Heart left ventricle (tissue), 16 donors: Measurements from ENCODE around the gene NDST1. TPM values are rescaled to one million over a fixed set of nuclear protein-coding genes. Genes with fewer than 3 reads are reported as not detected.

Source experiments
- ATAC-seq, 4 donors: fragments of 200-7000 bp; cut with Tn5 transposase; one replicate each; pipeline ENCODE4 v1.9.1; 2020 to 2022; ENCODE audit warnings: moderate library complexity in 4 of 4, mild to moderate bottlenecking in 3 of 4, moderate number of reproducible peaks in 1 of 4
- DNase-seq, 5 donors: peaks; one replicate each; pipeline ENCODE4 v3.0.0-alpha.2; 2020
- H3K27ac ChIP-seq, 12 donors: fragments of 200-600 bp; sonication (generic) in 4 of 12; one replicate each; pipeline versions ENCODE4 v1.5.0 to v1.8.0; 2016 to 2022; ENCODE audit warnings: mild to moderate bottlenecking in 2 of 12
- H3K27me3 ChIP-seq, 9 donors: fragments of 200-600 bp; sonication (generic) in 2 of 9; one replicate each; pipeline versions ENCODE4 v1.5.1 to v1.8.0; 2016 to 2022; ENCODE audit warnings: mild to moderate bottlenecking in 3 of 9
- H3K36me3 ChIP-seq, 9 donors: fragments of 200-600 bp; sonication (generic) in 2 of 9; one replicate each; pipeline versions ENCODE4 v1.5.0 to v1.8.0; 2018 to 2022; ENCODE audit warnings: mild to moderate bottlenecking in 2 of 9
- H3K4me1 ChIP-seq, 12 donors: fragments of 200-600 bp; sonication (generic) in 4 of 12; one replicate each; pipeline versions ENCODE4 v1.5.0 to v1.8.0; 2016 to 2022; ENCODE audit warnings: mild to moderate bottlenecking in 3 of 12
- H3K4me3 ChIP-seq, 12 donors: fragments of 200-600 bp; sonication (generic) in 4 of 12; one replicate each; pipeline versions ENCODE4 v1.5.0 to v1.8.0; 2017 to 2022; ENCODE audit warnings: mild to moderate bottlenecking in 9 of 12, moderate library complexity in 4 of 12
- H3K9me3 ChIP-seq, 12 donors: fragments of 200-600 bp; sonication (generic) in 4 of 12; one replicate each; pipeline versions ENCODE4 v1.5.0 to v1.8.0; 2016 to 2022; ENCODE audit warnings: mild to moderate bottlenecking in 1 of 12
- CTCF ChIP-seq, 12 donors: fragments of 200-600 bp; sonication (generic) in 4 of 12; IDR thresholded peaks; one replicate each; pipeline versions ENCODE4 v1.5.0 to v1.8.0; 2018 to 2022; ENCODE audit warnings: antibody characterized with exemption in 12 of 12, mild to moderate bottlenecking in 5 of 12
- POLR2A ChIP-seq, 2 donors: fragments of 450-650 bp; IDR thresholded peaks; one replicate each; pipeline ENCODE4 v1.6.1; 2017; ENCODE audit warnings: antibody characterized with exemption in 2 of 2, mild to moderate bottlenecking in 2 of 2, moderate library complexity in 2 of 2
- WGBS, 4 donors: extraction: QIAGEN DNeasy Blood & Tissue Kit in 2 of 4; methylation state at CpG; one replicate each; pipeline versions ENCODE4 v1.1.5 to v1.1.7; 2013 to 2018; 5-methylcytosine and 5-hydroxymethylcytosine counted together
- intact Hi-C, 10 donors: fragments of 100-400 bp; cut with DNase I; formaldehyde crosslinking; loops; one replicate each; pipeline versions ENCODE4 v1.11.1 to v1.14.2; 2022
- polyA plus RNA-seq, 2 donors: library from polyadenylated mRNA; stranded (reverse); fragments of 200-250 nt; gene quantifications; one replicate each; pipeline ENCODE4 v1.2.3, GENCODE V29; 2013
- total RNA-seq, 9 donors: library from RNA; depleted of rRNA in 2 of 9; stranded (reverse); fragments of >200 nt in 2 of 9; fragmentation: NEBNext Ultra II Directional in 3 of 9; extraction: Animal tissue kit (Norgen Biotek cat#: 25700) in 3 of 9; gene quantifications; one replicate each; pipeline versions ENCODE4 v1.1.0 to v1.2.4, GENCODE V29; 2016 to 2023
- donor health status: ischemic (EF 13 %, LVEDD 7.1; RV severe dilation, severe dysfunction).
- donor health status: healthy with polysubstance abuse.
- donor health status: DM: no; HTN: yes; CAD: no.
- donor health status: DM: no; HTN: no; CAD: no.
- donor health status: ischemic (EF 25% LVEDD 6.9; RV normal size, moderate dysfunction).
- donor health status: ischemic (EF 25% LVEDD 5.7; RV mildly dilated, moderate dysfunction).
- donor health status: healthy.
- donor health status: DM: yes; HTN: yes; CAD: no.
- donor health status: ischemic (EF 35%, LVEDD 5.7; RV mildly dilated, moderate dysfunction).
- donor health status: nonischemic (EF 11% LVEDD 7.7; RV severe dilation, severe dysfunction).
- donor health status: DM: yes; HTN: yes; CAD: no.
- donor health status: PGD.
- donor health status: ischemic (EF 29% LVEDD 5.4; RV normal size, mild dysfunction).
- donor health status: nonischemic (EF 23%, LVEDD 6.1; RV moderate dilation, normal function).

Gene NDST1
- total and polyA plus RNA-seq, 11 donors, result 32.1 to 156 (median 68.5) TPM

GRCh38 chr5:150520747-150521521 lies 13.0 kb downstream of the NDST1 start:
- Histone ChIP-seq H3K4me1 (peaks cover 19 to 100% (median 83%) of the 10 kb centered on the region in 12 donors), H3K27me3 (no peaks in the 10 kb centered on the region), H3K27ac (peak overlapping the region in 8 of 12 donors; percentile 33 to 89 (median 68)), H3K36me3 (peaks cover 0 to 27% (median 14%) of the 10 kb centered on the region in 9 donors), H3K4me3 (no peak overlapping the region), H3K9me3 (no peaks in the 10 kb centered on the region)
- intact Hi-C loops, result loop anchor here in 6 of 10 donors (2.0 to 5.0 kb wide), 4 partner anchors 34 to 64 kb away; no protein-coding TSS in a partner anchor
- 75 to 83% (median 79%) methylated on average over 26 to 38 of the region's 38 CpGs for WGBS, 4 donors
- DNase-seq (peak in 1 of 5 donors; percentile 57), ATAC-seq (no peak)
- TF ChIP-seq POLR2A (IDR thresholded peaks at IDR 0.05), result no peak
- TF ChIP-seq CTCF (IDR thresholded peaks at IDR 0.05), result no peak

- DNase-seq (no peak), ATAC-seq (no peak)
- no peak for TF ChIP-seq CTCF (IDR thresholded peaks at IDR 0.05)
- TF ChIP-seq POLR2A (IDR thresholded peaks at IDR 0.05), result no peak
- intact Hi-C loops, result loop anchor here in 6 of 10 donors (2.0 to 5.0 kb wide), 4 partner anchors 34 to 64 kb away; no protein-coding TSS in a partner anchor
- H3K27ac ChIP-seq, result peak overlapping the region in 10 of 12 donors; percentile 49 to 89 (median 75)
- H3K27me3 ChIP-seq, result no peaks in the 10 kb centered on the region
- H3K9me3 ChIP-seq, result no peaks in the 10 kb centered on the region
- peaks cover 19 to 100% (median 82%) of the 10 kb centered on the region in 12 donors for H3K4me1 ChIP-seq
- H3K4me3 ChIP-seq, result no peak overlapping the region
- 94 to 97% (median 96%) methylated on average over 14 of the region's 14 CpGs for whole genome bisulfite sequencing, 4 donors
- peaks cover 0 to 27% (median 15%) of the 10 kb centered on the region in 9 donors for H3K36me3 ChIP-seq
Measured at GRCh38 chr5:150521522-150521817, 13.5 kb downstream of the NDST1 start.

GRCh38 chr5:150521939-150522503 lies 14.1 kb downstream of the NDST1 start:
- Histone ChIP-seq H3K4me1 (peaks cover 19 to 100% (median 83%) of the 10 kb centered on the region in 12 donors), H3K36me3 (peaks cover 0 to 27% (median 18%) of the 10 kb centered on the region in 9 donors), H3K27me3 (no peaks in the 10 kb centered on the region), H3K4me3 (no peak overlapping the region), H3K9me3 (no peaks in the 10 kb centered on the region), H3K27ac (peak overlapping the region in 11 of 12 donors; percentile 56 to 89 (median 74))
- ATAC-seq (no peak), DNase-seq (peak in 1 of 5 donors; percentile 21)
- WGBS, 4 donors, result 86 to 89% (median 87%) methylated on average over 11 of the region's 11 CpGs
- intact Hi-C loops, result loop anchor here (2.0 to 5.0 kb wide), 7 partner anchors 17 to 65 kb away; no protein-coding TSS in a partner anchor
- TF ChIP-seq CTCF (IDR thresholded peaks at IDR 0.05), result no peak
- no peak for TF ChIP-seq POLR2A (IDR thresholded peaks at IDR 0.05)
